Vagina (tissue), 2 donors: ENCODE results near the gene TDRD9.

Experiments
- CTCF ChIP-seq, 3 experiments: fragments of 450-650 bp in 2 of 3; fragments of 200-600 bp in 1 of 3; sonication (generic) in 1 of 3; IDR thresholded peaks; one replicate each; pipeline ENCODE4 v1.5.1; 2017 to 2019; ENCODE audit warnings: antibody characterized with exemption in 3 of 3, mild to moderate bottlenecking in 2 of 3, moderate library complexity in 2 of 3
- POLR2A ChIP-seq, 2 donors: fragments of 450-650 bp; IDR thresholded peaks; one replicate each; pipeline ENCODE4 v1.6.1; 2017; ENCODE audit warnings: antibody characterized with exemption in 2 of 2, mild to moderate bottlenecking in 2 of 2, moderate library complexity in 2 of 2

DNA sequence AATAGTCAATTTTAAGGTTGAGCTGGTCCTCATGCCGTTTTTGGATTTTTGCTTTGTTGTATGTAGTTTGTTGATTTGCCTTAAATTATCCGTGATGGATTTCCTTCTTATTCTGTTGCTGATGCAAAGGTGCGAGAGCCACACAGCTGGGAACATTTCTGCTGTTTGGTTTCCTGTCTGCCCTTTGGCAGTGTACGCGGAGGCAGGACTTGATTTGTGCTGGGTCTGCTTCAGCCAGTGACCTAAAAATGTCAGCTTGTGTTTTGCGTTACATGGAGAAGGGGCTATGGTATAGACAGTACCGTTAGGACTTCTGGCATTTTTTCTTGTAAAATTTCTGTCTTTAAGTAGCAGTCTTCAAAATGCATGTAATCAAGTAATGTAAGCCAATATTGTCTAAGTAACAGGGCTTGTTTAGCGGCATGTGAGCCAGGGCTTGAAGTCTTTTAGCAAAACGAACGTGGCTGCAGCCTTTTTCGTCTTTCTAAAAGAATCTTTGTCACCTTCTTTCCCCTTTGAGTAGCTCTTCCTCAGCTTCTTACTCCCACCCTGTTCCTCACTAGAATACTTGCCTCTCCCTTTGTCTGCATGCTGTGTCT is 32.3 kb downstream of the TDRD9 start:
- TF ChIP-seq CTCF (IDR thresholded peaks at IDR 0.05) (no peak), POLR2A (IDR thresholded peaks at IDR 0.05) (no peak)
